Kidney (tissue), 14 donors: Measurements from ENCODE around the gene SDK1. TPM values are rescaled to one million over a fixed set of nuclear protein-coding genes. Genes with fewer than 3 reads are reported as not detected.
A peak's percentile ranks its signal among the peaks of the same experiment; 100 is the strongest.

Experiments
- DNase-seq, 5 donors: peaks; one replicate each; pipeline ENCODE4 v3.0.0-alpha.2; 2013 to 2020
- FAIRE-seq: peaks from 2 replicates; lab custom pipeline; 2012; peaks lifted over from hg19 to GRCh38; lab: Jason Lieb, UNC
- H3K27ac ChIP-seq, 2 donors: one replicate each; pipeline ENCODE4 v1.7.0; 2013; ENCODE audit warnings: low read depth in 2 of 2, low read length in 2 of 2, inconsistent platforms in 1 of 2
- H3K27me3 ChIP-seq: one replicate; pipeline ENCODE4 v1.7.1; 2013; ENCODE audit warnings: low read length, inconsistent platforms; ENCODE audit not compliant: control insufficient read depth, insufficient read depth
- H3K36me3 ChIP-seq, 3 donors: one replicate each; pipeline versions ENCODE4 v1.7.0 to v1.7.1; 2013; ENCODE audit warnings: low read length in 3 of 3, control low read depth in 1 of 3, inconsistent platforms in 1 of 3; ENCODE audit not compliant: insufficient read depth in 3 of 3, control insufficient read depth in 2 of 3
- H3K4me1 ChIP-seq, 3 donors: one replicate each; pipeline versions ENCODE4 v1.7.0 to v1.7.1; 2013; ENCODE audit warnings: low read length in 3 of 3, inconsistent platforms in 1 of 3, low read depth in 1 of 3; ENCODE audit not compliant: control insufficient read depth in 2 of 3, insufficient read depth in 2 of 3
- H3K4me3 ChIP-seq, 3 donors: one replicate each; pipeline versions ENCODE4 v1.7.0 to v1.8.1; 2013; ENCODE audit warnings: low read length in 3 of 3, control low read depth in 1 of 3, inconsistent platforms in 1 of 3
- H3K9ac ChIP-seq, 3 donors: one replicate each; pipeline versions ENCODE4 v1.7.0 to v1.7.1; 2013; ENCODE audit warnings: low read length in 3 of 3, control low read depth in 1 of 3, inconsistent platforms in 1 of 3
- H3K9me3 ChIP-seq, 3 donors: one replicate each; pipeline versions ENCODE4 v1.7.0 to v1.7.1; 2013; ENCODE audit warnings: low read length in 3 of 3, control low read depth in 1 of 3, inconsistent platforms in 1 of 3; ENCODE audit not compliant: control insufficient read depth in 2 of 3, insufficient read depth in 1 of 3
- intact Hi-C: fragments of 100-400 bp; cut with DNase I; formaldehyde crosslinking; loops from one replicate; pipeline ENCODE4 v1.11.1; 2022
- polyA plus RNA-seq: library from polyadenylated mRNA; stranded (reverse); fragments of 350-450 nt; fragmentation: Illumina TruSeq; extraction: RNeasy Lipid Tissue Mini Kit (QIAGEN cat#74804); gene quantifications from one replicate; pipeline ENCODE4 v1.2.3, GENCODE V29; 2014; ENCODE audit warnings: low read depth, low replicate concordance; ENCODE audit not compliant: insufficient read depth
- total RNA-seq: library from RNA; stranded (reverse); fragmentation: NEBNext Ultra II Directional; extraction: Animal tissue kit (Norgen Biotek cat#: 25700); gene quantifications from one replicate; pipeline ENCODE4 v1.2.1, GENCODE V29; 2021
- TF ChIP-seq, protein P1 (sequence below): IDR thresholded peaks from 3 replicates; pipeline ENCODE4 v1.5.1; 2012; ENCODE audit warnings: mild to moderate bottlenecking, moderate library complexity, borderline replicate concordance; ENCODE audit not compliant: insufficient read depth; ENCODE audit errors: extremely low read depth
- donor health status: control.
- donor health status: control.
- donor health status: control.
- donor health status: control.
- donor health status: control.
- donor health status: DM: yes; HTN: yes; CAD: no.
- donor health status: Normal renal cell carcinoma (clear cell type).

The SDK1 gene
- total and polyA plus RNA-seq, 2 donors from 2014 or later = 2.0 to 38.3 TPM

GRCh38 chr7:3688071-3688470 is 387.0 kb downstream of the SDK1 start:
- Histone ChIP-seq H3K9ac (no peak overlapping the region), H3K27ac (no peak overlapping the region), H3K36me3 (no peaks in the 10 kb centered on the region), H3K4me3 (no peak overlapping the region), H3K9me3 (no peaks in the 10 kb centered on the region), H3K27me3 (no peaks in the 10 kb centered on the region), H3K4me1 (peaks cover 0 to 9% (median 2%) of the 10 kb centered on the region in 3 donors)
- intact Hi-C loops = no loop called here
- FAIRE-seq (no peak), DNase-seq (peak in 3 of 5 donors; percentile 56 to 77 (median 71))
- TF ChIP-seq, protein P1, sequence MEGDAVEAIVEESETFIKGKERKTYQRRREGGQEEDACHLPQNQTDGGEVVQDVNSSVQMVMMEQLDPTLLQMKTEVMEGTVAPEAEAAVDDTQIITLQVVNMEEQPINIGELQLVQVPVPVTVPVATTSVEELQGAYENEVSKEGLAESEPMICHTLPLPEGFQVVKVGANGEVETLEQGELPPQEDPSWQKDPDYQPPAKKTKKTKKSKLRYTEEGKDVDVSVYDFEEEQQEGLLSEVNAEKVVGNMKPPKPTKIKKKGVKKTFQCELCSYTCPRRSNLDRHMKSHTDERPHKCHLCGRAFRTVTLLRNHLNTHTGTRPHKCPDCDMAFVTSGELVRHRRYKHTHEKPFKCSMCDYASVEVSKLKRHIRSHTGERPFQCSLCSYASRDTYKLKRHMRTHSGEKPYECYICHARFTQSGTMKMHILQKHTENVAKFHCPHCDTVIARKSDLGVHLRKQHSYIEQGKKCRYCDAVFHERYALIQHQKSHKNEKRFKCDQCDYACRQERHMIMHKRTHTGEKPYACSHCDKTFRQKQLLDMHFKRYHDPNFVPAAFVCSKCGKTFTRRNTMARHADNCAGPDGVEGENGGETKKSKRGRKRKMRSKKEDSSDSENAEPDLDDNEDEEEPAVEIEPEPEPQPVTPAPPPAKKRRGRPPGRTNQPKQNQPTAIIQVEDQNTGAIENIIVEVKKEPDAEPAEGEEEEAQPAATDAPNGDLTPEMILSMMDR = no peak

- no peak for FAIRE-seq
Measured at GRCh38 chr7:3688842-3689241, 387.8 kb downstream of the SDK1 start.

DNA sequence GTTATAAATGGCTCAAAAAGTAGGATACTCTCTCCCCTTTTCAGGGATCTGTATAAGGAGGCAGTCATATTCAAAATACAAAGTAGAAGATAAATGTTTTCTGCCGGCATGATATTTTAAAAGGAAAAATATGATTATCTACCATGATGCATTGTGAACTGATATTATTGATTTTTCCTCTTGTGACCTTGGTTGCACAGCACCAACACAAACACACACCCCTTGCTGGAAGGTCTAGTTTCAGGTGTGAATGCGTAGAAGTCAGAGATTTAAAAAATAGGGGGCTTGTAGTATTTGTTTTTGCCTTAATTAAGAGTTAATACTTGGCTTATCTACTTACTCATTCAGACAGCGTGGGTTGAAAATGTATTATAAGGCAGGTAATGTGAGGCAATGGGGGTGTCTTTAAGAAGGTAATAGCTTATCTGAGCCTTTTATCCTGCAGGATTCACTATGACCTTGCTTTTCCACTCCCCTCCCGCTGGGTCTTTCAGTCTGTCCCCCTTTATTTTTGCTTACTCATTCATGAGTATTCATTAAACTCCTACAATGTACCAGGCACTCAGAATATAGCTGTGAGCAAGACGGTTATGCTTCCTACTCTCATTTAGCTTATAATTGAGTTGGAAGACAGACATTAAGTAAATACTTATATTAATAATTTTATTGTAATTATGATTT is 390.6 kb downstream of the SDK1 start:
- Histone ChIP-seq H3K4me1 (no peaks in the 10 kb centered on the region), H3K4me3 (no peak overlapping the region), H3K27me3 (no peaks in the 10 kb centered on the region), H3K36me3 (no peaks in the 10 kb centered on the region), H3K9me3 (no peaks in the 10 kb centered on the region), H3K27ac (no peak overlapping the region), H3K9ac (no peak overlapping the region)
- FAIRE-seq (no peak), DNase-seq (no peak)
- TF ChIP-seq, protein P1 = no peak
- intact Hi-C loops = no loop called here

More at GRCh38 chr7:3688842-3689241, 387.8 kb downstream of the SDK1 start:
- Histone ChIP-seq H3K27me3 (no peaks in the 10 kb centered on the region), H3K4me1 (peaks cover 0 to 4% (median 2%) of the 10 kb centered on the region in 3 donors), H3K9ac (no peak overlapping the region), H3K4me3 (no peak overlapping the region), H3K36me3 (no peaks in the 10 kb centered on the region), H3K27ac (no peak overlapping the region), H3K9me3 (no peaks in the 10 kb centered on the region)
- DNase-seq = no peak
- intact Hi-C loops = no loop called here
- TF ChIP-seq, protein P1 = no peak
